ENCODE results near the gene WDR27. TPM values are rescaled to one million over a fixed set of nuclear protein-coding genes. Genes with fewer than 3 reads are reported as not detected.

Gene WDR27
- total and polyA plus RNA-seq, 10 of the 15 experiments (the other 5 are each of a cell fraction or from before 2014, with no cell fraction given): 1.9 to 33.2 (median 19.0) TPM

GRCh38 chr6:169495601-169496000 lies 206.2 kb downstream of the WDR27 start (continued):
- TF ChIP-seq ELK1 (IDR thresholded peaks at IDR 0.05; ENCODE audit: low read depth, low read length) (no peak), PKNOX1 (IDR thresholded peaks at IDR 0.05) (no peak), FOXM1 (IDR thresholded peaks at IDR 0.05; ENCODE audit: low read depth, low read length) (no peak), PRDM15 (CRISPR knock-in tag; IDR thresholded peaks at IDR 0.05) (no peak), STAT1 (conservative IDR thresholded peaks at IDR 0.05) (no peak), USF2 (IDR thresholded peaks at IDR 0.05; ENCODE audit: borderline replicate concordance, low read depth, low read length) (no peak)
